ENCODE measurements around the gene P3R3URF. TPM values are rescaled to one million over a fixed set of nuclear protein-coding genes. Genes with fewer than 3 reads are reported as not detected.

The P3R3URF gene
- total and polyA plus RNA-seq, 9 of the 15 experiments (the other 6 are each of a cell fraction or from before 2014, with no cell fraction given): not detected

DNA sequence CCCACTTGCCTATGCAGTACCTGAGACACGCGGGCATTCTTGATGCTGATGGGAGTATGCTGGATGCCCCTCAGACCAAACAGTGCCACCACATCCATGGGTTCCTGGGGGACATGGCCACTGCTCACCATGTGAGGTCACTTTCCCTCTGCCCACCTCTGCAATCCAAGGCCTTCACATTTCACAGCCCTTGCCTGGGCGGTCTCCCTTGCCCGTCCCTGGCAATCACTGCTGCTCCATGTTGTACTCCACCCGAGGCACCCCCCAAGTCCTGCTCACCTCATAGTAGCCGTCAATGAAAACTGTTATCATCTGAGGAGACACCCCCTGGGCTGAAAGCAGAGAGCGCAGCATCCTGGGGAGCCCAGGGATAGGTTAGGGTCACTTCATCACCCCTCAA, 17.0 kb upstream of the P3R3URF start:
- peaks cover 80% of the 10 kb centered on the region for H3K36me3 ChIP-seq (ENCODE audit: control insufficient read depth, insufficient read depth, low read length)
- in situ Hi-C loops (cut with MboI): loop anchor here (25.0 kb wide), 1 partner anchor 556 kb away; no protein-coding TSS in a partner anchor
- TF ChIP-seq FOSL1 (tag; conservative IDR thresholded peaks at IDR 0.05): no peak
- TF ChIP-seq, protein P1, sequence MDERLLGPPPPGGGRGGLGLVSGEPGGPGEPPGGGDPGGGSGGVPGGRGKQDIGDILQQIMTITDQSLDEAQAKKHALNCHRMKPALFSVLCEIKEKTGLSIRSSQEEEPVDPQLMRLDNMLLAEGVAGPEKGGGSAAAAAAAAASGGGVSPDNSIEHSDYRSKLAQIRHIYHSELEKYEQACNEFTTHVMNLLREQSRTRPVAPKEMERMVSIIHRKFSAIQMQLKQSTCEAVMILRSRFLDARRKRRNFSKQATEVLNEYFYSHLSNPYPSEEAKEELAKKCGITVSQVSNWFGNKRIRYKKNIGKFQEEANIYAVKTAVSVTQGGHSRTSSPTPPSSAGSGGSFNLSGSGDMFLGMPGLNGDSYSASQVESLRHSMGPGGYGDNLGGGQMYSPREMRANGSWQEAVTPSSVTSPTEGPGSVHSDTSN (CRISPR knock-in tag; IDR thresholded peaks at IDR 0.05; ENCODE audit: low read depth): no peak
- TF ChIP-seq, protein P1 (tag; conservative IDR thresholded peaks at IDR 0.05; ENCODE audit: low read depth): no peak
- TF ChIP-seq, protein P2, sequence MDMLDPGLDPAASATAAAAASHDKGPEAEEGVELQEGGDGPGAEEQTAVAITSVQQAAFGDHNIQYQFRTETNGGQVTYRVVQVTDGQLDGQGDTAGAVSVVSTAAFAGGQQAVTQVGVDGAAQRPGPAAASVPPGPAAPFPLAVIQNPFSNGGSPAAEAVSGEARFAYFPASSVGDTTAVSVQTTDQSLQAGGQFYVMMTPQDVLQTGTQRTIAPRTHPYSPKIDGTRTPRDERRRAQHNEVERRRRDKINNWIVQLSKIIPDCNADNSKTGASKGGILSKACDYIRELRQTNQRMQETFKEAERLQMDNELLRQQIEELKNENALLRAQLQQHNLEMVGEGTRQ (CRISPR knock-in tag; IDR thresholded peaks at IDR 0.05): no peak
- TF ChIP-seq TEAD4 (IDR thresholded peaks at IDR 0.05; ENCODE audit: low read length): no peak
- TF ChIP-seq TEAD4 (CRISPR knock-in tag; IDR thresholded peaks at IDR 0.05; ENCODE audit: borderline replicate concordance): no peak
- TF ChIP-seq PTTG1 (tag; IDR thresholded peaks at IDR 0.05; ENCODE audit: low read depth): no peak
- TF ChIP-seq KAT2B (IDR thresholded peaks at IDR 0.05; ENCODE audit: low read depth, low read length): no peak
- TF ChIP-seq NFIX (CRISPR knock-in tag; IDR thresholded peaks at IDR 0.05; ENCODE audit: low read depth): no peak
- no peak for TF ChIP-seq SMAD4 (CRISPR knock-in tag; conservative IDR thresholded peaks at IDR 0.05)
- no peak for TF ChIP-seq ZNF197 (CRISPR knock-in tag; IDR thresholded peaks at IDR 0.05; ENCODE audit: low read depth)
- TF ChIP-seq, protein P3, sequence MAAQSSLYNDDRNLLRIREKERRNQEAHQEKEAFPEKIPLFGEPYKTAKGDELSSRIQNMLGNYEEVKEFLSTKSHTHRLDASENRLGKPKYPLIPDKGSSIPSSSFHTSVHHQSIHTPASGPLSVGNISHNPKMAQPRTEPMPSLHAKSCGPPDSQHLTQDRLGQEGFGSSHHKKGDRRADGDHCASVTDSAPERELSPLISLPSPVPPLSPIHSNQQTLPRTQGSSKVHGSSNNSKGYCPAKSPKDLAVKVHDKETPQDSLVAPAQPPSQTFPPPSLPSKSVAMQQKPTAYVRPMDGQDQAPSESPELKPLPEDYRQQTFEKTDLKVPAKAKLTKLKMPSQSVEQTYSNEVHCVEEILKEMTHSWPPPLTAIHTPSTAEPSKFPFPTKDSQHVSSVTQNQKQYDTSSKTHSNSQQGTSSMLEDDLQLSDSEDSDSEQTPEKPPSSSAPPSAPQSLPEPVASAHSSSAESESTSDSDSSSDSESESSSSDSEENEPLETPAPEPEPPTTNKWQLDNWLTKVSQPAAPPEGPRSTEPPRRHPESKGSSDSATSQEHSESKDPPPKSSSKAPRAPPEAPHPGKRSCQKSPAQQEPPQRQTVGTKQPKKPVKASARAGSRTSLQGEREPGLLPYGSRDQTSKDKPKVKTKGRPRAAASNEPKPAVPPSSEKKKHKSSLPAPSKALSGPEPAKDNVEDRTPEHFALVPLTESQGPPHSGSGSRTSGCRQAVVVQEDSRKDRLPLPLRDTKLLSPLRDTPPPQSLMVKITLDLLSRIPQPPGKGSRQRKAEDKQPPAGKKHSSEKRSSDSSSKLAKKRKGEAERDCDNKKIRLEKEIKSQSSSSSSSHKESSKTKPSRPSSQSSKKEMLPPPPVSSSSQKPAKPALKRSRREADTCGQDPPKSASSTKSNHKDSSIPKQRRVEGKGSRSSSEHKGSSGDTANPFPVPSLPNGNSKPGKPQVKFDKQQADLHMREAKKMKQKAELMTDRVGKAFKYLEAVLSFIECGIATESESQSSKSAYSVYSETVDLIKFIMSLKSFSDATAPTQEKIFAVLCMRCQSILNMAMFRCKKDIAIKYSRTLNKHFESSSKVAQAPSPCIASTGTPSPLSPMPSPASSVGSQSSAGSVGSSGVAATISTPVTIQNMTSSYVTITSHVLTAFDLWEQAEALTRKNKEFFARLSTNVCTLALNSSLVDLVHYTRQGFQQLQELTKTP (IDR thresholded peaks at IDR 0.05; ENCODE audit: low read depth in 1 of 2, partially characterized antibody in 2 of 2): no peak
- TF ChIP-seq DPF2 (IDR thresholded peaks at IDR 0.05): no peak
- no peak for TF ChIP-seq ZNF134 (CRISPR knock-in tag; conservative IDR thresholded peaks at IDR 0.05)

More for the DNA sequence above, 17.0 kb upstream of the P3R3URF start:
- 92% methylated on average over 7 of the region's 7 CpGs for WGBS (ENCODE audit: insufficient coverage, low coverage, missing lambda C conversion rate)
- CTCF ChIA-PET (ENCODE audit: low intra/inter-chr PET ratio): no interaction called here
- Histone ChIP-seq H3K4me3 (no peak overlapping the region), H3K79me2 (ENCODE audit: control insufficient read depth, insufficient read depth, low read length) (peaks cover 8% of the 10 kb centered on the region), H3K4me1 (replicated peaks in 1 of 2; ENCODE audit: control insufficient read depth in 2 of 2, insufficient read depth in 2 of 2, low read length in 2 of 2) (peaks cover 8 to 17% of the 10 kb centered on the region in 2 experiments; a peak in 3 of 5 replicates), H3K9me1 (ENCODE audit: control insufficient read depth, insufficient read depth, low read length) (no peaks in the 10 kb centered on the region), H4K20me1 (replicated peaks; ENCODE audit: control insufficient read depth, insufficient read depth, low read length) (no peaks in the 10 kb centered on the region), H3K4me2 (ENCODE audit: insufficient read depth, low read length) (no peak overlapping the region), H3K9me3 (replicated peaks; ENCODE audit: control insufficient read depth, insufficient read depth, low read depth, low read length) (no peaks in the 10 kb centered on the region), H3K27me3 (ENCODE audit: control insufficient read depth in 2 of 2, insufficient read depth in 2 of 2, low read length in 2 of 2) (no peaks in the 10 kb centered on the region), H3K9ac (ENCODE audit: insufficient read depth in 1 of 2, low read depth in 2 of 2, low read length in 2 of 2) (peak overlapping the region in 1 of 2 experiments; percentile 43; a peak in 1 of 4 replicates), H3K27ac (ENCODE audit: extremely low read depth, low read depth, low read length) (no peak overlapping the region), H2AFZ (ENCODE audit: low read depth, low read length) (no peak overlapping the region)
- DNase-seq (ENCODE audit: extremely low read depth in 1 of 4, low spot score in 3 of 4): no peak
- no TSS peak for BruUV-seq (replicated peaks)
- ATAC-seq: no peak
- no peak for FAIRE-seq
- intact Hi-C loops (cut with micrococcal nuclease): no loop called here
- POLR2A ChIA-PET: interaction anchor here (0.5 to 1.6 kb wide), 6 partner anchors 8 to 507 kb away, joined by 3 to 5 read pairs (median 3); partner anchors contain the start of gene GPBP1L1
